Hepatocyte (in vitro differentiated cells): Measurements from ENCODE around the gene PDE3B. TPM values are rescaled to one million over a fixed set of nuclear protein-coding genes. Genes with fewer than 3 reads are reported as not detected.

Experiments
- DNase-seq: peaks from one replicate; pipeline ENCODE4 v3.0.0-alpha.2; 2016; ENCODE audit warnings: low spot score
- H2AFZ ChIP-seq: fragments of 200-600 bp; sonication (generic); 2 replicates; pipeline ENCODE4 v1.6.0; 2016; ENCODE audit warnings: antibody characterized with exemption, mild to moderate bottlenecking
- H3K27ac ChIP-seq: fragments of 200-600 bp; sonication (generic); 2 replicates; pipeline ENCODE4 v1.5.1; 2016; ENCODE audit warnings: mild to moderate bottlenecking
- H3K27me3 ChIP-seq: fragments of 200-600 bp; sonication (generic); 2 replicates; pipeline ENCODE4 v1.6.1; 2016
- H3K36me3 ChIP-seq: fragments of 200-600 bp; sonication (generic); replicated peaks from 2 replicates; pipeline ENCODE4 v1.5.1; 2016; ENCODE audit warnings: low read depth; ENCODE audit not compliant: insufficient read depth
- H3K4me1 ChIP-seq: fragments of 200-600 bp; sonication (generic); 2 replicates; pipeline ENCODE4 v1.5.1; 2016; ENCODE audit warnings: mild to moderate bottlenecking, moderate library complexity; ENCODE audit not compliant: insufficient read depth
- H3K4me2 ChIP-seq: fragments of 200-600 bp; sonication (generic); 2 replicates; pipeline ENCODE4 v1.6.0; 2016
- H3K4me3 ChIP-seq: fragments of 200-600 bp; sonication (generic); 2 replicates; pipeline ENCODE4 v1.5.1; 2016; ENCODE audit warnings: mild to moderate bottlenecking
- H3K79me2 ChIP-seq: fragments of 200-600 bp; sonication (generic); 2 replicates; pipeline ENCODE4 v1.6.0; 2017; ENCODE audit warnings: mild to moderate bottlenecking
- H3K9me2 ChIP-seq: fragments of 200-600 bp; sonication (generic); replicated peaks from 2 replicates; pipeline ENCODE4 v1.6.0; 2017; ENCODE audit warnings: mild to moderate bottlenecking; ENCODE audit not compliant: insufficient read depth
- H3K9me3 ChIP-seq: fragments of 200-600 bp; sonication (generic); 2 replicates; pipeline ENCODE4 v1.5.1; 2016; ENCODE audit warnings: low read depth, mild to moderate bottlenecking
- H4K20me1 ChIP-seq: fragments of 200-600 bp; sonication (generic); 2 replicates; pipeline ENCODE4 v1.6.0; 2016; ENCODE audit warnings: mild to moderate bottlenecking; ENCODE audit not compliant: insufficient read depth, poor library complexity, severe bottlenecking
- CTCF ChIP-seq: fragments of 200-600 bp; sonication (generic); IDR thresholded peaks from 2 replicates; pipeline ENCODE4 v1.5.1; 2016; ENCODE audit warnings: antibody characterized with exemption, mild to moderate bottlenecking; ENCODE audit not compliant: poor library complexity
- EZH2 ChIP-seq: fragments of 200-600 bp; sonication (generic); IDR thresholded peaks from 2 replicates; pipeline ENCODE4 v1.6.1; 2016; ENCODE audit warnings: antibody characterized with exemption, mild to moderate bottlenecking, borderline replicate concordance
- EZH2phosphoT487 ChIP-seq: fragments of 200-600 bp; sonication (generic); IDR thresholded peaks from one replicate; pipeline ENCODE4 v1.6.1; 2018; ENCODE audit warnings: antibody characterized with exemption, mild to moderate bottlenecking, low read depth, moderate library complexity; ENCODE audit not compliant: unreplicated experiment, severe bottlenecking
- WGBS: methylation state at CpG from one replicate; pipeline ENCODE4 v1.1.6; 2016; ENCODE audit warnings: low lambda C conversion rate; ENCODE audit errors: missing lambda C conversion rate; 5-methylcytosine and 5-hydroxymethylcytosine counted together
- polyA plus RNA-seq: library from polyadenylated mRNA; unstranded; fragments of >200 nt; fragmentation: Nextera tagmentation; extraction: Ambion mirVana; gene quantifications from 2 replicates; pipeline ENCODE4 v1.2.1, GENCODE V29; 2016
- total RNA-seq: library from RNA; depleted of rRNA; stranded (reverse); fragments of >200 nt; gene quantifications from 2 replicates; pipeline ENCODE4 v1.2.3, GENCODE V29; 2014

The PDE3B gene
- total and polyA plus RNA-seq, 2 experiments from 2014 or later: 15.8 to 46.3 TPM

- WGBS: 97% methylated on average over 3 of the region's 3 CpGs
- no peaks in the 10 kb centered on the region for H3K27me3 ChIP-seq
- no peak overlapping the region for H3K4me2 ChIP-seq
- no peaks in the 10 kb centered on the region for H4K20me1 ChIP-seq
- no peak overlapping the region for H3K4me3 ChIP-seq
- H3K9me3 ChIP-seq: no peaks in the 10 kb centered on the region
- no peaks in the 10 kb centered on the region for H3K9me2 ChIP-seq
- H2AFZ ChIP-seq: no peak overlapping the region
- no peak for DNase-seq
- H3K36me3 ChIP-seq: no peaks in the 10 kb centered on the region
- TF ChIP-seq EZH2phosphoT487: no peak
- TF ChIP-seq CTCF: no peak
- TF ChIP-seq EZH2: no peak
- no peaks in the 10 kb centered on the region for H3K79me2 ChIP-seq
- H3K4me1 ChIP-seq: no peaks in the 10 kb centered on the region
- no peak overlapping the region for H3K27ac ChIP-seq
These were observed 254.8 kb downstream of the PDE3B start for GRCh38 chr11:14898355-14898754.

GRCh38 chr11:14898906-14899305 is 255.3 kb downstream of the PDE3B start:
- H3K27me3 ChIP-seq: no peaks in the 10 kb centered on the region
- TF ChIP-seq CTCF (no peak), EZH2 (no peak), EZH2phosphoT487 (no peak)
- no peak overlapping the region for H3K4me3 ChIP-seq
- no peaks in the 10 kb centered on the region for H4K20me1 ChIP-seq
- no peaks in the 10 kb centered on the region for H3K4me1 ChIP-seq
- 87% methylated on average over 2 of the region's 2 CpGs for WGBS
- no peaks in the 10 kb centered on the region for H3K9me3 ChIP-seq
- no peaks in the 10 kb centered on the region for H3K9me2 ChIP-seq
- H3K27ac ChIP-seq: no peak overlapping the region
- H2AFZ ChIP-seq: no peak overlapping the region
- H3K4me2 ChIP-seq: no peak overlapping the region
- H3K36me3 ChIP-seq: no peaks in the 10 kb centered on the region
- DNase-seq: peak; percentile 6
- H3K79me2 ChIP-seq: no peaks in the 10 kb centered on the region

DNA sequence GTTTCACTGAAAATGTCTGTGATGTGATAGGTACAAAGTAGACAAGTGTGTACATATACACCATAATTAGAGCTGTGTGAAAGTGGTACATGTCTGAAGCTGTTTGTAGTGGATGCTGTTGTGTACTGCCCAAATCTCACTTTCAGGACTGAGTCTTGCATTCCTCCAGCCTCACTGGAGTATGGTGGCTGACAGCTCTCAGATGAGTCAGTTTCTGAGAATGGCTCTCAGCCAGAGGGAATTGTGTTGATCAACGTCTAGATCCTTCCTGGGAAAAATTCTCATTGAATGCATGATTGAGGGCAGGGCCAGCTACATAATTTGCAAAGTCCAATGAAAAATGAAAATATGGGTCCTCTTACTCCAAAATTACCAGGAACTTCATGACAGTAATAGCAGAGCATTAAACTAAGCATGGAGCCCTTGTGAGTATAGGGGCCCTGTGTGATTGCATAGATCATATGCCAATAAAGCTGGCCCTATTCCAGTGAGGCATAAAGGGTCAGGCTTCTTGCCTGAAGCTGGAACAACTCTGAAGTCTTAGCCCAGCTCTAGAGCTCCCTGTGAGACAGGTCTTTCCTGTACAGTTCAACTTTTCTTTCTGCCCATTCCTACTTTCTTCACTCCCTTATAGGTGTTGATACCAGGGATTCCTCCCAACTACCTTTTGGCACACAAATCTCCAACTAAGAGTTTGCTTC is 259.2 kb downstream of the PDE3B start:
- no peak for DNase-seq
- no peaks in the 10 kb centered on the region for H3K36me3 ChIP-seq
- no peaks in the 10 kb centered on the region for H3K4me1 ChIP-seq
- H2AFZ ChIP-seq: no peak overlapping the region
- no peaks in the 10 kb centered on the region for H4K20me1 ChIP-seq
- no peaks in the 10 kb centered on the region for H3K9me2 ChIP-seq
- no peak for TF ChIP-seq EZH2
- TF ChIP-seq CTCF: no peak
- no peak for TF ChIP-seq EZH2phosphoT487
- WGBS: 46% methylated on average over 1 of the region's 1 CpG
- H3K27ac ChIP-seq: no peak overlapping the region
- H3K4me2 ChIP-seq: no peak overlapping the region
- H3K4me3 ChIP-seq: no peak overlapping the region
- no peaks in the 10 kb centered on the region for H3K79me2 ChIP-seq
- no peaks in the 10 kb centered on the region for H3K27me3 ChIP-seq
- no peaks in the 10 kb centered on the region for H3K9me3 ChIP-seq

GRCh38 chr11:14904745-14905103 is 261.1 kb downstream of the PDE3B start:
- no peaks in the 10 kb centered on the region for H3K27me3 ChIP-seq
- H3K4me2 ChIP-seq: peak overlapping the region; percentile 80
- H3K27ac ChIP-seq: no peak overlapping the region
- H3K4me1 ChIP-seq: no peaks in the 10 kb centered on the region
- H4K20me1 ChIP-seq: no peaks in the 10 kb centered on the region
- H3K9me2 ChIP-seq: no peaks in the 10 kb centered on the region
- H3K79me2 ChIP-seq: no peaks in the 10 kb centered on the region
- peak overlapping the region; percentile 63 for H2AFZ ChIP-seq
- 29% methylated on average over 26 of the region's 26 CpGs for WGBS
- TF ChIP-seq CTCF (peak; percentile 63), EZH2phosphoT487 (no peak)
- no peaks in the 10 kb centered on the region for H3K9me3 ChIP-seq
- peak; percentile 68 for DNase-seq
- H3K4me3 ChIP-seq: peak overlapping the region; percentile 16
- H3K36me3 ChIP-seq: no peaks in the 10 kb centered on the region
